DND-41 (cell line): ENCODE measurements around the gene CKAP4.

Experiments used
- EZH2 ChIP-seq: IDR thresholded peaks from 3 replicates; pipeline ENCODE4 v1.6.1; 2012; ENCODE audit warnings: borderline replicate concordance, low read depth, mild to moderate bottlenecking, moderate library complexity, low read length, inconsistent platforms; ENCODE audit not compliant: severe bottlenecking
- TF ChIP-seq, protein P1 (sequence below): IDR thresholded peaks from 2 replicates; pipeline ENCODE4 v1.5.1; 2012; ENCODE audit warnings: borderline replicate concordance, low read length, moderate library complexity, mild to moderate bottlenecking; ENCODE audit not compliant: poor library complexity, severe bottlenecking; ENCODE audit errors: extremely low read depth

- TF ChIP-seq, protein P1, sequence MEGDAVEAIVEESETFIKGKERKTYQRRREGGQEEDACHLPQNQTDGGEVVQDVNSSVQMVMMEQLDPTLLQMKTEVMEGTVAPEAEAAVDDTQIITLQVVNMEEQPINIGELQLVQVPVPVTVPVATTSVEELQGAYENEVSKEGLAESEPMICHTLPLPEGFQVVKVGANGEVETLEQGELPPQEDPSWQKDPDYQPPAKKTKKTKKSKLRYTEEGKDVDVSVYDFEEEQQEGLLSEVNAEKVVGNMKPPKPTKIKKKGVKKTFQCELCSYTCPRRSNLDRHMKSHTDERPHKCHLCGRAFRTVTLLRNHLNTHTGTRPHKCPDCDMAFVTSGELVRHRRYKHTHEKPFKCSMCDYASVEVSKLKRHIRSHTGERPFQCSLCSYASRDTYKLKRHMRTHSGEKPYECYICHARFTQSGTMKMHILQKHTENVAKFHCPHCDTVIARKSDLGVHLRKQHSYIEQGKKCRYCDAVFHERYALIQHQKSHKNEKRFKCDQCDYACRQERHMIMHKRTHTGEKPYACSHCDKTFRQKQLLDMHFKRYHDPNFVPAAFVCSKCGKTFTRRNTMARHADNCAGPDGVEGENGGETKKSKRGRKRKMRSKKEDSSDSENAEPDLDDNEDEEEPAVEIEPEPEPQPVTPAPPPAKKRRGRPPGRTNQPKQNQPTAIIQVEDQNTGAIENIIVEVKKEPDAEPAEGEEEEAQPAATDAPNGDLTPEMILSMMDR: no peak
- TF ChIP-seq EZH2: no peak
Observed at GRCh38 chr12:106281056-106281782, 33.4 kb upstream of the CKAP4 start.
